T-helper 17 cell (primary cell): ENCODE data around the gene PLCH2. TPM values are rescaled to one million over a fixed set of nuclear protein-coding genes. Genes with fewer than 3 reads are reported as not detected.

Source experiments
- ATAC-seq: fragments of 150-1000 bp; cut with Tn5 transposase; 2 replicates; pipeline ENCODE4 v1.10.0; 2021; ENCODE audit warnings: mild to moderate bottlenecking, moderate library complexity
- DNase-seq, 3 donors: peaks; one replicate each; pipeline versions ENCODE4 v3.0.0 to v3.0.0-alpha.2; 2020 to 2021
- H3K9me3 ChIP-seq: one replicate; pipeline ENCODE4 v1.7.0; 2013; ENCODE audit warnings: low read length, mild to moderate bottlenecking; ENCODE audit not compliant: control insufficient read depth, poor library complexity, severe bottlenecking
- H3K27ac Mint-ChIP-seq: one replicate; pipeline ENCODE4 v1.8.0; 2022; ENCODE audit warnings: mild to moderate bottlenecking, moderate library complexity, mixed read lengths
- H3K27me3 Mint-ChIP-seq: one replicate; pipeline ENCODE4 v1.8.0; 2022; ENCODE audit warnings: mixed read lengths
- H3K36me3 Mint-ChIP-seq: one replicate; pipeline ENCODE4 v1.8.0; 2022; ENCODE audit warnings: low read depth, mixed read lengths
- H3K4me1 Mint-ChIP-seq: one replicate; pipeline ENCODE4 v1.8.0; 2022; ENCODE audit warnings: mild to moderate bottlenecking, mixed read lengths
- H3K4me3 Mint-ChIP-seq: one replicate; pipeline ENCODE4 v1.8.0; 2022; ENCODE audit warnings: mild to moderate bottlenecking, moderate library complexity, mixed read lengths
- total RNA-seq, 4 donors: library from RNA in 2 of 4; stranded (reverse) in 2 of 4; gene quantifications; one replicate each; pipeline ENCODE4 v1.2.3 and lab custom pipeline; 2022 to 2026

Gene PLCH2
- total RNA-seq, 2 donors from 2014 or later = 30.0 to 39.3 TPM

DNA sequence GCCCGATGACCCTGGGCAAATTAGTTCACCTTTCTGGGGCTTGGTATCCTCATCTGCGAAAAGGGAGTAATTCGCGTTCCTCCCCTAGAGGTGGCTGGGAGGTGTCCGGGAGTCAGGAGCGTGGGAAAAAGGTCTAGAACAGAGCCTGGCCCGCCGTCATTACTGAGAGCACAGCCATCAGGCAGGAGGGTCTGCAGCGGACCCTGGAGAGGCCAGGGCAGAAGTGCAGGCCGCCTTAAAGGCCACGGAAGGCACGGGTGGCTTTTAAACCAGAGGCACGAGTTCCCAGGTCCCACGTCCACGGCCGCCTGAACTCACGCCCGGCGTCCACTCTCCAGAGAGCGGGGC lies 49.5 kb downstream of the PLCH2 start:
- DNase-seq = no peak
- Mint-ChIP-seq H3K4me3 (peak overlapping the region; percentile 94), H3K27me3 (no peaks in the 10 kb centered on the region), H3K4me1 (peaks cover 38% of the 10 kb centered on the region), H3K36me3 (no peaks in the 10 kb centered on the region), H3K27ac (peak overlapping the region; percentile 94)
- no peak for ATAC-seq
- H3K9me3 ChIP-seq = no peaks in the 10 kb centered on the region

GRCh38 chr1:2525920-2526823 lies 50.1 kb downstream of the PLCH2 start, which contains the start of gene PANK4:
PANK4 (minus strand) TSS chr1:2526596; CDS start chr1:2526587, 9 bp downstream.
- Mint-ChIP-seq H3K4me3 (peak within 1 kb of the TSS; percentile 94), H3K4me1 (peaks cover 38% of the 10 kb centered on the region), H3K27me3 (peaks cover 4% of the 10 kb centered on the region), H3K27ac (peak within 1 kb of the TSS; percentile 94), H3K36me3 (no peaks in the 10 kb centered on the region)
- H3K9me3 ChIP-seq = no peaks in the 10 kb centered on the region
- ATAC-seq = peak; percentile 92
- peak; percentile 83 to 85 (median 85) for DNase-seq

- Mint-ChIP-seq H3K4me3 (peak overlapping the region; percentile 94), H3K36me3 (no peaks in the 10 kb centered on the region), H3K4me1 (peaks cover 38% of the 10 kb centered on the region), H3K27ac (peak overlapping the region; percentile 62), H3K27me3 (peaks cover 9% of the 10 kb centered on the region)
- DNase-seq (peak in 1 of 3 donors; percentile 43), ATAC-seq (no peak)
- no peaks in the 10 kb centered on the region for H3K9me3 ChIP-seq
These were observed 50.9 kb downstream of the PLCH2 start for GRCh38 chr1:2526824-2527555.

GRCh38 chr1:2527556-2527860 lies 51.4 kb downstream of the PLCH2 start:
- ATAC-seq (no peak), DNase-seq (no peak)
- Mint-ChIP-seq H3K27me3 (peaks cover 9% of the 10 kb centered on the region), H3K4me3 (peak overlapping the region; percentile 55), H3K27ac (peak overlapping the region; percentile 62), H3K36me3 (no peaks in the 10 kb centered on the region), H3K4me1 (peaks cover 36% of the 10 kb centered on the region)
- H3K9me3 ChIP-seq = no peaks in the 10 kb centered on the region

- no peaks in the 10 kb centered on the region for H3K9me3 ChIP-seq
- H3K27ac Mint-ChIP-seq = no peak overlapping the region
- peaks cover 30% of the 10 kb centered on the region for H3K4me1 Mint-ChIP-seq
- ATAC-seq (no peak), DNase-seq (no peak)
- no peak overlapping the region for H3K4me3 Mint-ChIP-seq
- no peaks in the 10 kb centered on the region for H3K36me3 Mint-ChIP-seq
- peaks cover 12% of the 10 kb centered on the region for H3K27me3 Mint-ChIP-seq
These were observed 51.9 kb downstream of the PLCH2 start for GRCh38 chr1:2528016-2528415.

- H3K9me3 ChIP-seq = no peaks in the 10 kb centered on the region
- peak overlapping the region; percentile 84 for H3K4me3 Mint-ChIP-seq
- DNase-seq (no peak), ATAC-seq (no peak)
- peak overlapping the region; percentile 54 for H3K27ac Mint-ChIP-seq
- H3K27me3 Mint-ChIP-seq = peaks cover 18% of the 10 kb centered on the region
- H3K4me1 Mint-ChIP-seq = peaks cover 25% of the 10 kb centered on the region
- H3K36me3 Mint-ChIP-seq = no peaks in the 10 kb centered on the region
These were observed 52.5 kb downstream of the PLCH2 start for GRCh38 chr1:2528611-2528965.

- ATAC-seq (peak; percentile 17), DNase-seq (peak in 1 of 3 donors; percentile 45)
- H3K36me3 Mint-ChIP-seq = no peaks in the 10 kb centered on the region
- peaks cover 18% of the 10 kb centered on the region for H3K27me3 Mint-ChIP-seq
- H3K4me3 Mint-ChIP-seq = peak overlapping the region; percentile 84
- H3K9me3 ChIP-seq = no peaks in the 10 kb centered on the region
- peaks cover 20% of the 10 kb centered on the region for H3K4me1 Mint-ChIP-seq
- peak overlapping the region; percentile 54 for H3K27ac Mint-ChIP-seq
These were observed 53.1 kb downstream of the PLCH2 start for GRCh38 chr1:2528966-2529783.

GRCh38 chr1:2529784-2530512 lies 53.9 kb downstream of the PLCH2 start, which contains the start of gene HES5:
HES5 (minus strand) TSS chr1:2530263; CDS start chr1:2530164, 99 bp downstream.
- ATAC-seq = no peak
- Mint-ChIP-seq H3K27me3 (peaks cover 18% of the 10 kb centered on the region), H3K27ac (peak within 1 kb of the TSS; percentile 54), H3K36me3 (no peaks in the 10 kb centered on the region), H3K4me1 (peaks cover 12% of the 10 kb centered on the region), H3K4me3 (peak within 1 kb of the TSS; percentile 84)
- no peaks in the 10 kb centered on the region for H3K9me3 ChIP-seq
- DNase-seq = no peak

DNA sequence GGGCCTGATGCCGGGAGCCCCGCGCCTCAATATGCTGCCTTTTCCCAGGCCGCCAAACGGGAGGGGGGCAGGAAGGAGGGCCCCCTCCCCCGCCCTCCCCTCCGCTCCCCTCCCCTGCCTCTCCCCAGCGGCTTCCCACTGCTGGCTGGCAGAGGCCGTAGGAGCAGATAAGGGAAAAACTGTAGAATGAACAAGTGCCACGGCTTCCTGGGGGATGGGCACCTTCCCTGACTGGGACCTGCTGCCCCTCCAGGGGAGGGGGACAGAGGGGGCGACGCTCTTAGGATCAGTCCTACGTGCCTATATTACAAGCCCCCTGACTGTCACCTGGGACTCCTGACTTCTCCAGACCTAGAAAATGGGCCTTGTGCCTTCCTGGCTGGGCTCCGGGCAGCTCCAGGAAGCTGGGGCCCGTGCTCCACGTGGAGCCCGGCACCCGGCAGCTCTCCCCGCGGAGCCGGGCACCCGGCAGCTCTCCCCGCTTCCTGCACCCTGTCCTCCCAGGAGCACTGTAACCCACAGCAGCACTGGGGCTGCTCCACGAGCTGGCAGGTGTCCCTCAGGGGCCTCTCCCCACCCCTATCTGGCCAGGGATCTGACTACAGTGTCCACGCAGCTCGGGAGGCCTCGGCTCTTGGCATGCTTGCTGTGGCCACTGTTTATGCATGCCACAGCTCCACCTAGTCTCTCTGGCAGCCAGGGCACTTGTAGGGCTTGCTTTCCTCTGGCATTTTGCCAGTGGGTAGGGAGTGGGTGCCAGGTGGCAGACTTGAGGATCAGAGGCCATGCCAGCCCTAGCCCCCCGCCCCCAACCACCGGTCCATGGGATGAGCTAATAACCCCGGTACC lies 54.6 kb downstream of the PLCH2 start:
- DNase-seq (no peak), ATAC-seq (no peak)
- Mint-ChIP-seq H3K27ac (no peak overlapping the region), H3K4me3 (peak overlapping the region; percentile 60), H3K27me3 (peaks cover 18% of the 10 kb centered on the region), H3K36me3 (no peaks in the 10 kb centered on the region), H3K4me1 (peaks cover 11% of the 10 kb centered on the region)
- no peaks in the 10 kb centered on the region for H3K9me3 ChIP-seq

- no peak for DNase-seq
- H3K4me3 Mint-ChIP-seq = peak overlapping the region; percentile 41
- H3K27me3 Mint-ChIP-seq = peaks cover 18% of the 10 kb centered on the region
- H3K4me1 Mint-ChIP-seq = peaks cover 8% of the 10 kb centered on the region
- no peak for ATAC-seq
- no peaks in the 10 kb centered on the region for H3K9me3 ChIP-seq
- no peaks in the 10 kb centered on the region for H3K36me3 Mint-ChIP-seq
- no peak overlapping the region for H3K27ac Mint-ChIP-seq
These were observed 56.5 kb downstream of the PLCH2 start for GRCh38 chr1:2532485-2533160.

- Mint-ChIP-seq H3K4me1 (peaks cover 8% of the 10 kb centered on the region), H3K27me3 (peaks cover 18% of the 10 kb centered on the region), H3K4me3 (no peak overlapping the region), H3K36me3 (no peaks in the 10 kb centered on the region), H3K27ac (no peak overlapping the region)
- H3K9me3 ChIP-seq = no peaks in the 10 kb centered on the region
- ATAC-seq = no peak
- DNase-seq = no peak
These were observed 57.3 kb downstream of the PLCH2 start for GRCh38 chr1:2533365-2533764.
